ENCODE measurements around the gene NGF.

NGF gene

GRCh38 chr1:115266729-115267421 lies 71.2 kb downstream of the NGF start (continued):
- no peak for TF ChIP-seq CREB5 (CRISPR knock-in tag; IDR thresholded peaks at IDR 0.05; ENCODE audit: low read depth)
- TF ChIP-seq PPARA (CRISPR knock-in tag; IDR thresholded peaks at IDR 0.05; ENCODE audit: borderline replicate concordance), result no peak

GRCh38 chr1:115265099-115265498 lies 73.0 kb downstream of the NGF start:
- no peak for TF ChIP-seq CSDC2 (CRISPR knock-in tag; IDR thresholded peaks at IDR 0.05)
- no peak for TF ChIP-seq ZC3H10 (CRISPR knock-in tag; IDR thresholded peaks at IDR 0.05)
- no peak for TF ChIP-seq ZFP30 (CRISPR knock-in tag; IDR thresholded peaks at IDR 0.05)
- no peak for TF ChIP-seq ARNTL (CRISPR knock-in tag; IDR thresholded peaks at IDR 0.05; ENCODE audit: borderline replicate concordance, low read depth)
- no peak for TF ChIP-seq ISL1 (CRISPR knock-in tag; IDR thresholded peaks at IDR 0.05)
- TF ChIP-seq ESRRG (CRISPR knock-in tag; IDR thresholded peaks at IDR 0.05), result no peak
- TF ChIP-seq RARB (CRISPR knock-in tag; IDR thresholded peaks at IDR 0.05), result no peak
- TF ChIP-seq CREB5 (CRISPR knock-in tag; IDR thresholded peaks at IDR 0.05; ENCODE audit: low read depth), result no peak
- no peak for ATAC-seq

- TF ChIP-seq ESRRG (CRISPR knock-in tag; IDR thresholded peaks at IDR 0.05) (no peak), ZNF70 (CRISPR knock-in tag; IDR thresholded peaks at IDR 0.05) (no peak), ZFP30 (CRISPR knock-in tag; IDR thresholded peaks at IDR 0.05) (no peak), TCF4 (CRISPR knock-in tag; IDR thresholded peaks at IDR 0.05; ENCODE audit: borderline replicate concordance) (no peak), ZFP3 (CRISPR knock-in tag; IDR thresholded peaks at IDR 0.05) (no peak), ZNF8 (CRISPR knock-in tag; IDR thresholded peaks at IDR 0.05) (no peak), ARNTL (CRISPR knock-in tag; IDR thresholded peaks at IDR 0.05; ENCODE audit: borderline replicate concordance, low read depth) (no peak), BACH2 (CRISPR knock-in tag; IDR thresholded peaks at IDR 0.05; ENCODE audit: borderline replicate concordance) (no peak), GLIS3 (CRISPR knock-in tag; IDR thresholded peaks at IDR 0.05) (no peak), CSDC2 (CRISPR knock-in tag; IDR thresholded peaks at IDR 0.05) (no peak), CSRNP3 (CRISPR knock-in tag; IDR thresholded peaks at IDR 0.05) (no peak), RARB (CRISPR knock-in tag; IDR thresholded peaks at IDR 0.05) (no peak), ZC3H10 (CRISPR knock-in tag; IDR thresholded peaks at IDR 0.05) (no peak), TOX (CRISPR knock-in tag; IDR thresholded peaks at IDR 0.05; ENCODE audit: borderline replicate concordance) (no peak), ISL1 (CRISPR knock-in tag; IDR thresholded peaks at IDR 0.05) (no peak)
- no peak for ATAC-seq
Observed at GRCh38 chr1:115262886-115263285, 75.2 kb downstream of the NGF start.

GRCh38 chr1:115261496-115261895 lies 76.6 kb downstream of the NGF start:
- ATAC-seq, result no peak
- no peak for TF ChIP-seq CSDC2 (CRISPR knock-in tag; IDR thresholded peaks at IDR 0.05)
- TF ChIP-seq CSRNP3 (CRISPR knock-in tag; IDR thresholded peaks at IDR 0.05), result no peak
- TF ChIP-seq GLIS3 (CRISPR knock-in tag; IDR thresholded peaks at IDR 0.05), result no peak
- TF ChIP-seq ZFP30 (CRISPR knock-in tag; IDR thresholded peaks at IDR 0.05), result no peak
- no peak for TF ChIP-seq ZC3H10 (CRISPR knock-in tag; IDR thresholded peaks at IDR 0.05)
- no peak for TF ChIP-seq PATZ1 (CRISPR knock-in tag; IDR thresholded peaks at IDR 0.05; ENCODE audit: borderline replicate concordance)
- TF ChIP-seq RARB (CRISPR knock-in tag; IDR thresholded peaks at IDR 0.05), result no peak
- TF ChIP-seq ZNF565 (CRISPR knock-in tag; conservative IDR thresholded peaks at IDR 0.05; ENCODE audit: low read depth), result no peak
- no peak for TF ChIP-seq PPARA (CRISPR knock-in tag; IDR thresholded peaks at IDR 0.05; ENCODE audit: borderline replicate concordance)
- TF ChIP-seq SNAI2 (CRISPR knock-in tag; IDR thresholded peaks at IDR 0.05), result no peak
- no peak for TF ChIP-seq BACH2 (CRISPR knock-in tag; IDR thresholded peaks at IDR 0.05; ENCODE audit: borderline replicate concordance)
- no peak for TF ChIP-seq ZNF70 (CRISPR knock-in tag; IDR thresholded peaks at IDR 0.05)
- no peak for TF ChIP-seq POU6F1 (CRISPR knock-in tag; IDR thresholded peaks at IDR 0.05; ENCODE audit: borderline replicate concordance, low read depth)
- TF ChIP-seq TSHZ2 (CRISPR knock-in tag; IDR thresholded peaks at IDR 0.05), result no peak
- TF ChIP-seq ARNTL (CRISPR knock-in tag; IDR thresholded peaks at IDR 0.05; ENCODE audit: borderline replicate concordance, low read depth), result no peak
- no peak for TF ChIP-seq ZNF8 (CRISPR knock-in tag; IDR thresholded peaks at IDR 0.05)
- TF ChIP-seq TCF4 (CRISPR knock-in tag; IDR thresholded peaks at IDR 0.05; ENCODE audit: borderline replicate concordance), result no peak

Measured in SK-N-SH treated with all-trans-retinoic acid at 6 μM for 48 hours (cell line).